Spleen (tissue), 7 donors: ENCODE measurements around the gene C10orf67.

Source experiments
- POLR2A ChIP-seq, 3 donors: fragments of 450-650 bp; IDR thresholded peaks; one replicate each; pipeline ENCODE4 v1.5.1; 2017; ENCODE audit warnings: antibody characterized with exemption in 3 of 3, mild to moderate bottlenecking in 1 of 3
- TF ChIP-seq, protein P1 (sequence below), 11 experiments: fragments of 200-600 bp in 7 of 11; fragments of 450-650 bp in 4 of 11; sonication (generic) in 4 of 11; IDR thresholded peaks in 8 of 11; conservative IDR thresholded peaks in 3 of 11; 1 replicate in 7 of 11; 2 replicates in 4 of 11; pipeline versions ENCODE4 v1.4.0 to v1.8.0; 2016 to 2021; ENCODE audit warnings: antibody characterized with exemption in 11 of 11, inconsistent platforms in 4 of 11, mild to moderate bottlenecking in 1 of 11
- donor health status: DM: no; HTN: no; CAD: no; lungs with moderate emphysema.
- donor health status: DM: no; HTN: no; CAD: no.
- donor health status: DM: no; HTN: no; CAD: no.

DNA sequence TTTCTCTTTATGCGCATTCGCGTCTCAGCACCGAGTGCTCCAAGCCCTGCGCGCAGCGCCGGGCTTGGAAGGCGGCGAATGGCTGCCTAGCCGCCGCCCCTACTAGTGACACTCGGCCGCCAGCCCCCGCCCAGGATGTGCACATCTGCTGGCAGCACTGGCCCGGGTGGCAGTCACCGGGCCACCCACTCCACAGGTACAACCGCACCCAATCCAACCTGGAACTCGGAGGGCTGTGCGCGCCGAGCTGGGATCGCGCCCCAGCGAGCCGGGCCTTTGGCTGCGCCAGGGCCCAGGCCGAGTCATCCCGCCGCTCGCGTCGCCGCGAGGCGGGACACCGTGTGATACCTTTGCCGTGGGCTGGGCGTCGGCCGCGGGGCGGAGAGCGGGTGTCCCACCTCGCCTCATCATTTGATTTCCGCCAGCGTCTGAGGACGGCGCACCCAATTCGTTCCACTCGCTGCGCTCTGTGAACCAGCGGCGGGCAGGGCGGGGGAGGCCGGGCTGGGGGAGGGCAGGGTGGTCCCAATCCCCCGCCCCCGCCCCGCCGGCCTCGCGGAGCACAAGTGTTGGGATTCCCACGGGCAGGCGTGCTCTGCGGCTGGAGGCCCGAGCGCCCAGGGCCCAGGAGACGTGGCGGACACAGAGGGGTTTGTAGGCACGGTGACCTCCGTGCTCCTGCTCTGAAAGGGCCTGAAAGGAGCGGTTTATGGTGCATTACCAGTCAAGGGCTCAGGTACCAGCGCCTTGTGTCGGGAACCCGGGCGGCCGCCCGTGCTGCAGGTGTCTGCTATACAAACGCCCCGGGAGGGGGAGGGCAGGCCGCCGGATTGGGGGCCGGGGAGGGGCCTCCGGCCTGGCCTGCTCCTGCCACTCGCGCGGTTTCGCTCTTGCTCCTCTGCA lies 170.3 kb downstream of the C10orf67 start:
- TF ChIP-seq, protein P1, sequence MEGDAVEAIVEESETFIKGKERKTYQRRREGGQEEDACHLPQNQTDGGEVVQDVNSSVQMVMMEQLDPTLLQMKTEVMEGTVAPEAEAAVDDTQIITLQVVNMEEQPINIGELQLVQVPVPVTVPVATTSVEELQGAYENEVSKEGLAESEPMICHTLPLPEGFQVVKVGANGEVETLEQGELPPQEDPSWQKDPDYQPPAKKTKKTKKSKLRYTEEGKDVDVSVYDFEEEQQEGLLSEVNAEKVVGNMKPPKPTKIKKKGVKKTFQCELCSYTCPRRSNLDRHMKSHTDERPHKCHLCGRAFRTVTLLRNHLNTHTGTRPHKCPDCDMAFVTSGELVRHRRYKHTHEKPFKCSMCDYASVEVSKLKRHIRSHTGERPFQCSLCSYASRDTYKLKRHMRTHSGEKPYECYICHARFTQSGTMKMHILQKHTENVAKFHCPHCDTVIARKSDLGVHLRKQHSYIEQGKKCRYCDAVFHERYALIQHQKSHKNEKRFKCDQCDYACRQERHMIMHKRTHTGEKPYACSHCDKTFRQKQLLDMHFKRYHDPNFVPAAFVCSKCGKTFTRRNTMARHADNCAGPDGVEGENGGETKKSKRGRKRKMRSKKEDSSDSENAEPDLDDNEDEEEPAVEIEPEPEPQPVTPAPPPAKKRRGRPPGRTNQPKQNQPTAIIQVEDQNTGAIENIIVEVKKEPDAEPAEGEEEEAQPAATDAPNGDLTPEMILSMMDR (IDR thresholded peaks at IDR 0.05 in 8 of 11, conservative IDR thresholded peaks at IDR 0.05 in 3 of 11): no peak
- no peak for TF ChIP-seq POLR2A (IDR thresholded peaks at IDR 0.05)
